ENCODE results near the gene REN. TPM values are rescaled to one million over a fixed set of nuclear protein-coding genes. Genes with fewer than 3 reads are reported as not detected.

Gene REN
- total RNA-seq, 1 experiment from 2014 or later = not detected

- no CpG with 5 or more reads among the region's 18 CpGs for WGBS (ENCODE audit: extremely low coverage, insufficient read length, low lambda C conversion rate)
- H3K9me3 Mint-ChIP-seq = peaks cover 0 to 5% of the 10 kb centered on the region in 2 experiments; a peak in 1 of 5 replicates
- peak within 1 kb of the TSS in 2 of 3 experiments; percentile 28 to 68; a peak in 1 of 7 replicates for H3K27ac Mint-ChIP-seq
- Histone ChIP-seq H2BK12ac (ENCODE audit: insufficient read length, low read depth, low read length) (no peak within 1 kb of the TSS), H4K20me1 (ENCODE audit: control insufficient read depth, insufficient read depth, insufficient read length) (no peaks in the 10 kb centered on the region), H4K5ac (ENCODE audit: insufficient read length, low read depth, low read length) (no peak within 1 kb of the TSS), H3K4me2 (ENCODE audit: insufficient read depth, insufficient read length, low read length) (no peak within 1 kb of the TSS), H3K56ac (ENCODE audit: insufficient read length, low read depth, low read length) (no peak within 1 kb of the TSS), H3K18ac (ENCODE audit: insufficient read length, low read depth, low read length) (no peak within 1 kb of the TSS), H2BK15ac (ENCODE audit: low read depth, low read length) (no peak within 1 kb of the TSS), H3K4me1 (ENCODE audit: insufficient read depth, low read length) (no peaks in the 10 kb centered on the region; the same call in 1 of the 2 replicates), H2BK20ac (ENCODE audit: low read depth, low read length, poor library complexity, severe bottlenecking) (no peak within 1 kb of the TSS), H2AK5ac (ENCODE audit: insufficient read length, low read length) (no peak within 1 kb of the TSS), H3K79me2 (ENCODE audit: insufficient read depth, low read length) (no peaks in the 10 kb centered on the region), H3K23ac (ENCODE audit: insufficient read length, low read depth, low read length) (peak within 1 kb of the TSS; percentile 8), H3K4ac (ENCODE audit: low read depth, low read length) (no peak within 1 kb of the TSS), H3K14ac (ENCODE audit: insufficient read depth, low read length) (no peak within 1 kb of the TSS; the same call in 1 of the 2 replicates), H2BK5ac (ENCODE audit: insufficient read length, low read length) (no peak within 1 kb of the TSS), H2AFZ (ENCODE audit: low read length) (no peak within 1 kb of the TSS), H4K8ac (replicated peaks; ENCODE audit: insufficient read length, low read depth, low read length) (peak within 1 kb of the TSS; percentile 70), H3K27ac (ENCODE audit: insufficient read length, low read depth, low read length) (no peak within 1 kb of the TSS), H3K23me2 (ENCODE audit: insufficient read length, low read depth, low read length, poor library complexity, severe bottlenecking) (no peaks in the 10 kb centered on the region), H3K9ac (ENCODE audit: extremely low read depth, insufficient read length, low read length) (no peak within 1 kb of the TSS), H4K91ac (ENCODE audit: insufficient read length, low read depth, low read length) (no peak within 1 kb of the TSS), H3T11ph (ENCODE audit: low read length) (no peak within 1 kb of the TSS), H3K27me3 (ENCODE audit: insufficient read depth, low read length) (no peaks in the 10 kb centered on the region), H3K9me3 (ENCODE audit: control insufficient read depth, low read depth, low read length) (no peaks in the 10 kb centered on the region), H3K79me1 (ENCODE audit: insufficient read depth, low read depth, low read length, poor library complexity, severe bottlenecking) (no peaks in the 10 kb centered on the region), H2BK120ac (ENCODE audit: low read depth, low read length, poor library complexity, severe bottlenecking) (no peak within 1 kb of the TSS)
- peaks cover 36% of the 10 kb centered on the region for H3K27me3 Mint-ChIP-seq (ENCODE audit: low read depth)
- no peak within 1 kb of the TSS for H3K4me3 Mint-ChIP-seq
- TF ChIP-seq CTCF (conservative IDR thresholded peaks at IDR 0.05) = no peak
- no peaks in the 10 kb centered on the region; a peak in 2 of 7 replicates for H3K36me3 Mint-ChIP-seq (ENCODE audit: insufficient read depth in 1 of 3, low read depth in 3 of 3)
- H3K4me1 Mint-ChIP-seq = peaks cover 4 to 13% of the 10 kb centered on the region in 2 experiments; a peak in 3 of 4 replicates
- DNase-seq = no peak
Observed at GRCh38 chr1:204196068-204196795, 30.1 kb upstream of the REN start, which contains the start of gene KISS1. Gene KISS1, minus strand, starts transcription at chr1:204196491. Its CDS starts 3,615 bp downstream, at chr1:204192876.

All from H9 (cell line).